H1 (cell line): ENCODE measurements around the gene TAPT1. TPM values are rescaled to one million over a fixed set of nuclear protein-coding genes. Genes with fewer than 3 reads are reported as not detected.

Source experiments
- CTCF ChIA-PET: fragments of 300-600 bp; sonication (Branson Sonifier 250); formaldehyde crosslinking; loops from one replicate; lab custom pipeline; 2021; ENCODE audit not compliant: partially characterized antibody; lab: Charles Lee
- POLR2A ChIA-PET: fragments of 300-600 bp; sonication (Branson Sonifier 250); formaldehyde crosslinking; loops from one replicate; lab custom pipeline; 2021; ENCODE audit warnings: inconsistent platforms; ENCODE audit not compliant: partially characterized antibody; lab: Charles Lee
- DNase-seq, 2 experiments: peaks; one replicate each; pipeline versions ENCODE4 v3.0.0 to v3.0.0-alpha.2; 2010 to 2022; ENCODE audit warnings: low spot score in 2 of 2, low read depth in 1 of 2, mixed read lengths in 1 of 2
- FAIRE-seq: peaks from 2 replicates; lab custom pipeline; 2011; peaks lifted over from hg19 to GRCh38; lab: Jason Lieb, UNC
- H2AFZ ChIP-seq: 2 replicates; pipeline ENCODE4 v1.8.1; 2012; ENCODE audit warnings: low read length, inconsistent platforms
- H2AK5ac ChIP-seq: 2 replicates; pipeline ENCODE4 v1.6.1; 2013; ENCODE audit warnings: low read depth, low read length
- H2BK120ac ChIP-seq: replicated peaks from 2 replicates; pipeline ENCODE3; 2013; ENCODE audit warnings: low read depth, low read length, inconsistent platforms
- H2BK12ac ChIP-seq: 2 replicates; pipeline ENCODE4 v1.6.1; 2013; ENCODE audit warnings: low read depth, low read length
- H2BK15ac ChIP-seq: 2 replicates; pipeline ENCODE4 v1.6.1; 2013; ENCODE audit warnings: low read length
- H2BK20ac ChIP-seq: 2 replicates; pipeline ENCODE4 v1.6.1; 2013; ENCODE audit warnings: low read length
- H2BK5ac ChIP-seq: 2 replicates; pipeline ENCODE4 v1.6.1; 2013; ENCODE audit warnings: low read depth, low read length
- H3K14ac ChIP-seq: 2 replicates; pipeline ENCODE4 v1.6.1; 2013; ENCODE audit warnings: inconsistent platforms; ENCODE audit not compliant: insufficient read length
- H3K18ac ChIP-seq: 2 replicates; pipeline ENCODE4 v1.6.1; 2013; ENCODE audit warnings: low read length; ENCODE audit errors: extremely low read depth
- H3K23ac ChIP-seq: 2 replicates; pipeline ENCODE4 v1.6.1; 2013; ENCODE audit warnings: inconsistent platforms; ENCODE audit not compliant: insufficient read length
- H3K23me2 ChIP-seq: 2 replicates; pipeline ENCODE4 v1.6.1; 2013; ENCODE audit warnings: low read depth, low read length
- H3K27ac ChIP-seq: 2 replicates; pipeline ENCODE4 v1.6.1; 2011; ENCODE audit warnings: low read depth, low read length, inconsistent platforms
- H3K27me3 ChIP-seq, 4 experiments: replicated peaks in 1 of 4; 1 replicate in 1 of 4; 2 replicates in 3 of 4; pipeline versions ENCODE4 v1.6.1 to v1.8.1; 2011 to 2013; ENCODE audit warnings: low read length in 3 of 4, mild to moderate bottlenecking in 3 of 4, inconsistent platforms in 2 of 4, mixed read lengths in 2 of 4, moderate library complexity in 1 of 4; ENCODE audit not compliant: control insufficient read depth in 3 of 4, insufficient read depth in 3 of 4; ENCODE audit errors: extremely low read depth in 1 of 4
- H3K36me3 ChIP-seq, 4 experiments: 2 replicates each; pipeline versions ENCODE4 v1.6.1 to v1.8.1; 2011 to 2013; ENCODE audit warnings: mild to moderate bottlenecking in 4 of 4, low read length in 3 of 4, moderate library complexity in 2 of 4, control low read depth in 1 of 4, inconsistent platforms in 1 of 4; ENCODE audit not compliant: insufficient read depth in 4 of 4, control insufficient read depth in 2 of 4
- H3K4ac ChIP-seq: replicated peaks from 2 replicates; pipeline ENCODE3; 2013; ENCODE audit warnings: low read length, low read depth, mixed read lengths, inconsistent platforms; ENCODE audit not compliant: insufficient read length
- H3K4me1 ChIP-seq, 4 experiments: replicated peaks in 1 of 4; 1 replicate in 1 of 4; 2 replicates in 3 of 4; pipeline versions ENCODE4 v1.6.1 to v1.8.1; 2011 to 2013; ENCODE audit warnings: low read length in 3 of 4, inconsistent platforms in 2 of 4, mixed read lengths in 1 of 4; ENCODE audit not compliant: insufficient read depth in 4 of 4, control insufficient read depth in 3 of 4
- H3K4me2 ChIP-seq, 2 experiments: 2 replicates each; pipeline versions ENCODE4 v1.6.1 to v1.8.1; 2011 to 2013; ENCODE audit warnings: low read depth in 2 of 2, low read length in 2 of 2, control low read depth in 1 of 2, inconsistent platforms in 1 of 2, mild to moderate bottlenecking in 1 of 2; ENCODE audit not compliant: insufficient read depth in 1 of 2
- H3K4me3 ChIP-seq, 4 experiments: fragments of 200-600, 300-600 bp in 1 of 4; sonication (generic), shearing (Covaris generic), sonication (Bioruptor Twin) in 1 of 4; 2 replicates each; pipeline versions ENCODE4 v1.5.1 to v1.8.1; 2011 to 2016; ENCODE audit warnings: low read length in 4 of 4, low read depth in 3 of 4, control low read depth in 2 of 4, inconsistent platforms in 2 of 4, mild to moderate bottlenecking in 2 of 4, mixed read lengths in 1 of 4, moderate library complexity in 1 of 4; ENCODE audit not compliant: insufficient read depth in 2 of 4; ENCODE audit errors: extremely low read depth in 1 of 4
- H3K56ac ChIP-seq: replicated peaks from 2 replicates; pipeline ENCODE3; 2013; ENCODE audit warnings: low read depth, mild to moderate bottlenecking, mixed read lengths, low read length, inconsistent platforms; ENCODE audit not compliant: insufficient read length
- H3K79me1 ChIP-seq: 2 replicates; pipeline ENCODE4 v1.6.1; 2013; ENCODE audit warnings: low read depth, low read length, control low read depth
- H3K79me2 ChIP-seq, 2 experiments: 2 replicates each; pipeline versions ENCODE4 v1.6.1 to v1.8.1; 2012 to 2013; ENCODE audit warnings: low read length in 2 of 2, mild to moderate bottlenecking in 2 of 2, inconsistent platforms in 1 of 2; ENCODE audit not compliant: insufficient read depth in 2 of 2, control insufficient read depth in 1 of 2
- H3K9ac ChIP-seq, 4 experiments: replicated peaks in 1 of 4; 1 replicate in 1 of 4; 2 replicates in 3 of 4; pipeline versions ENCODE4 v1.6.1 to v1.8.1; 2011 to 2013; ENCODE audit warnings: low read depth in 3 of 4, low read length in 3 of 4, control low read depth in 2 of 4, mild to moderate bottlenecking in 2 of 4, moderate library complexity in 2 of 4, inconsistent platforms in 1 of 4; ENCODE audit errors: extremely low read depth in 1 of 4
- H3K9me3 ChIP-seq, 2 experiments: 2 replicates each; pipeline versions ENCODE4 v1.6.1 to v1.8.1; 2012 to 2013; ENCODE audit warnings: mild to moderate bottlenecking in 2 of 2, moderate library complexity in 2 of 2, control low read depth in 1 of 2, inconsistent platforms in 1 of 2, low read depth in 1 of 2, low read length in 1 of 2, mixed read lengths in 1 of 2; ENCODE audit not compliant: insufficient read depth in 2 of 2
- H4K20me1 ChIP-seq, 2 experiments: replicated peaks in 1 of 2; 2 replicates each; pipeline versions ENCODE3 to v1.8.1; 2011 to 2013; ENCODE audit warnings: inconsistent platforms in 2 of 2, low read length in 2 of 2, mild to moderate bottlenecking in 1 of 2; ENCODE audit not compliant: insufficient read depth in 2 of 2, control insufficient read depth in 1 of 2
- H4K5ac ChIP-seq: 2 replicates; pipeline ENCODE4 v1.6.1; 2013; ENCODE audit warnings: low read length, low read depth, mixed read lengths, inconsistent platforms; ENCODE audit not compliant: insufficient read length
- H4K8ac ChIP-seq: 2 replicates; pipeline ENCODE4 v1.8.0; 2013; ENCODE audit warnings: mild to moderate bottlenecking, moderate library complexity, low read length, inconsistent platforms; ENCODE audit not compliant: insufficient read depth; ENCODE audit errors: extremely low read depth
- H4K91ac ChIP-seq: replicated peaks from 2 replicates; pipeline ENCODE3; 2013; ENCODE audit warnings: low read length, mixed read lengths, inconsistent platforms; ENCODE audit not compliant: insufficient read length
- BCL11A ChIP-seq, 2 experiments: IDR thresholded peaks; one replicate each; pipeline ENCODE4 v1.6.1; 2011; ENCODE audit warnings: low read depth in 2 of 2, low read length in 2 of 2, mild to moderate bottlenecking in 2 of 2
- CBX5 ChIP-seq: fragments of 300-800, 300-1000 bp; sonication (generic); IDR thresholded peaks from 2 replicates; pipeline ENCODE4 v1.7.1; 2016; ENCODE audit warnings: antibody characterized with exemption, low read length, low read depth
- CEBPB ChIP-seq: IDR thresholded peaks from 2 replicates; pipeline ENCODE4 v1.6.1; 2012; ENCODE audit warnings: low read depth, low read length
- CREB1 ChIP-seq: IDR thresholded peaks from 2 replicates; pipeline ENCODE4 v1.6.1; 2012; ENCODE audit warnings: inconsistent platforms
- CTBP2 ChIP-seq: IDR thresholded peaks from 2 replicates; pipeline ENCODE4 v1.7.0; 2011; ENCODE audit warnings: borderline replicate concordance, mild to moderate bottlenecking, moderate library complexity, mixed read lengths, low read length; ENCODE audit not compliant: insufficient read depth, insufficient read length
- GABPA ChIP-seq: IDR thresholded peaks from 2 replicates; pipeline ENCODE4 v1.6.1; 2011; ENCODE audit warnings: mild to moderate bottlenecking, low read length, moderate library complexity, borderline replicate concordance; ENCODE audit not compliant: insufficient read depth
- GTF2F1 ChIP-seq: IDR thresholded peaks from 2 replicates; pipeline ENCODE4 v1.6.1; 2012; ENCODE audit warnings: low read depth, low read length, improper control_type of control experiment, borderline replicate concordance
- JUND ChIP-seq: IDR thresholded peaks from 2 replicates; pipeline ENCODE4 v1.6.1; 2011; ENCODE audit warnings: mild to moderate bottlenecking, improper control_type of control experiment, low read length
- KDM1A ChIP-seq: fragments of 200-600, 300-600 bp; sonication (generic); IDR thresholded peaks from 2 replicates; pipeline ENCODE4 v1.7.1; 2016; ENCODE audit warnings: mild to moderate bottlenecking, low read length, borderline replicate concordance
- PHF8 ChIP-seq: fragments of 200-600 bp; sonication (generic); conservative IDR thresholded peaks from 2 replicates; pipeline ENCODE4 v1.7.1; 2012; ENCODE audit warnings: low read depth, mild to moderate bottlenecking, inconsistent platforms, low read length, moderate library complexity
- SIRT6 ChIP-seq: IDR thresholded peaks from one replicate; pipeline ENCODE4 v1.7.1; 2012; ENCODE audit warnings: low read length, inconsistent platforms
- WGBS, 2 experiments: shearing (Covaris generic) in 1 of 2; methylation state at CpG; one replicate each; pipeline versions ENCODE4 v1.1.6 to v1.1.7; 2013 to 2015; ENCODE audit warnings: low lambda C conversion rate in 2 of 2, mixed read lengths in 2 of 2, inconsistent platforms in 1 of 2, low coverage in 1 of 2, missing lambda C conversion rate in 1 of 2; ENCODE audit not compliant: insufficient replicate concordance in 2 of 2, insufficient coverage in 1 of 2, insufficient read length in 1 of 2; ENCODE audit errors: extremely low coverage in 1 of 2, missing lambda C conversion rate in 1 of 2; 5-methylcytosine and 5-hydroxymethylcytosine counted together
- polyA plus RNA-seq, 7 experiments: library from polyadenylated mRNA; depleted of rRNA in 3 of 7; stranded (reverse) in 5 of 7; unstranded in 2 of 7; fragments of >200 nt in 5 of 7; fragments of 200-250 nt in 2 of 7; gene quantifications; 1 replicate in 5 of 7; 2 replicates in 1 of 7; 4 replicates in 1 of 7; pipeline versions ENCODE4 v1.2.1 to v1.2.3, GENCODE V29; 2011 to 2013; ENCODE audit warnings: missing spikeins in 2 of 7, mixed read lengths in 2 of 7
- total RNA-seq: library from RNA; stranded (reverse); fragmentation: NEBNext Ultra II Directional; extraction: Animal tissue kit (Norgen Biotek cat#: 25700); gene quantifications from 2 replicates; pipeline ENCODE4 v1.2.1, GENCODE V29; 2021

Gene TAPT1
- total and polyA plus RNA-seq, 2 of the 8 experiments (the other 6 are each of a cell fraction or from before 2014, with no cell fraction given), result 4.2 to 15.3 TPM

GRCh38 chr4:16259241-16259888 lies 33.1 kb upstream of the TAPT1 start:
- Histone ChIP-seq H2BK12ac (no peak overlapping the region), H3K4me2 (no peak overlapping the region), H3K9me3 (no peaks in the 10 kb centered on the region), H2BK20ac (no peak overlapping the region), H3K36me3 (peaks cover 0 to 3% (median 0%) of the 10 kb centered on the region in 4 experiments; a peak in 1 of 8 replicates), H3K4me1 (no peaks in the 10 kb centered on the region), H2BK120ac (no peak overlapping the region), H3K79me1 (no peaks in the 10 kb centered on the region), H3K79me2 (no peaks in the 10 kb centered on the region), H3K18ac (no peak overlapping the region), H4K20me1 (no peaks in the 10 kb centered on the region), H4K8ac (no peak overlapping the region), H3K56ac (no peak overlapping the region), H3K4me3 (no peak overlapping the region), H4K91ac (no peak overlapping the region), H3K4ac (no peak overlapping the region), H2BK5ac (no peak overlapping the region), H4K5ac (no peak overlapping the region), H3K23me2 (no peaks in the 10 kb centered on the region), H3K9ac (no peak overlapping the region), H3K23ac (no peak overlapping the region), H2AFZ (no peak overlapping the region), H3K14ac (no peak overlapping the region), H3K27ac (no peak overlapping the region), H2BK15ac (no peak overlapping the region), H3K27me3 (peaks cover 0 to 1% (median 0%) of the 10 kb centered on the region in 4 experiments; a peak in 1 of 7 replicates), H2AK5ac (no peak overlapping the region)
- ChIA-PET CTCF (interaction anchor here (0.5 to 1.4 kb wide), 4 partner anchors 184 to 511 kb away, joined by 3 to 4 read pairs (median 4); no protein-coding TSS in a partner anchor), POLR2A (no interaction called here)
- WGBS, 2 experiments, result 80% methylated on average over 1 of the region's 1 CpG; no CpG with 5 or more reads in 1 of the 2 experiments
- FAIRE-seq, result no peak
- TF ChIP-seq CTBP2, result no peak
- TF ChIP-seq SIRT6, result no peak
- no peak for TF ChIP-seq PHF8
- no peak for TF ChIP-seq GABPA
- TF ChIP-seq CEBPB, result no peak
- no peak for TF ChIP-seq GTF2F1
- TF ChIP-seq KDM1A, result no peak
- TF ChIP-seq CREB1, result no peak
- TF ChIP-seq BCL11A (IDR thresholded peaks at IDR 0.05; ENCODE audit: low read depth in 2 of 2, low read length in 2 of 2), result no peak
- no peak for TF ChIP-seq JUND
- TF ChIP-seq CBX5, result no peak
- no peak for DNase-seq
